SK-N-SH (cell line): ENCODE data around the gene CDH7. TPM values are rescaled to one million over a fixed set of nuclear protein-coding genes. Genes with fewer than 3 reads are reported as not detected.

Experiments used
- CTCF ChIA-PET: fragments of 300-600, 350-600 bp; formaldehyde crosslinking; extraction: SDS; loops from one replicate; lab custom pipeline; 2021; lab: Yijun Ruan, JAX
- POLR2A ChIA-PET: fragments of 350-600 bp; sonication (Branson Sonifier 250); formaldehyde crosslinking; extraction: SDS; loops from one replicate; lab custom pipeline; 2020; ENCODE audit warnings: antibody characterized with exemption, inconsistent platforms; lab: Yijun Ruan, JAX
- DNase-seq: peaks from one replicate; pipeline ENCODE4 v3.0.0; 2012
- H2AFZ ChIP-seq: fragments of 200-600 bp; sonication (generic); 2 replicates; pipeline ENCODE4 v1.8.1; 2016; ENCODE audit warnings: antibody characterized with exemption, mild to moderate bottlenecking, low read depth
- H3F3A ChIP-seq: fragments of 200-600 bp; sonication (generic); replicated peaks from 2 replicates; pipeline ENCODE3; 2016; ENCODE audit warnings: antibody characterized with exemption, mild to moderate bottlenecking; ENCODE audit not compliant: insufficient read depth
- H3K27ac ChIP-seq, 2 experiments: fragments of 200-500 bp in 1 of 2; fragments of 200-600 bp in 1 of 2; sonication (Bioruptor generic) in 1 of 2; sonication (generic), shearing (Covaris generic) in 1 of 2; 2 replicates each; pipeline versions ENCODE4 v1.5.1 to v1.6.1; 2014 to 2016; ENCODE audit warnings: low read depth in 2 of 2, inconsistent platforms in 1 of 2, low read length in 1 of 2, mild to moderate bottlenecking in 1 of 2, mixed read lengths in 1 of 2
- H3K27me3 ChIP-seq: fragments of 200-600 bp; sonication (generic), shearing (Covaris generic); 2 replicates; pipeline ENCODE4 v1.6.1; 2016; ENCODE audit warnings: mixed run types; ENCODE audit not compliant: insufficient read depth
- H3K36me3 ChIP-seq, 2 experiments: fragments of 200-500 bp in 1 of 2; fragments of 200-600 bp in 1 of 2; sonication (Bioruptor generic) in 1 of 2; sonication (generic) in 1 of 2; replicated peaks in 1 of 2; 2 replicates each; pipeline versions ENCODE3 to v1.5.1; 2014 to 2016; ENCODE audit warnings: low read length in 1 of 2, mild to moderate bottlenecking in 1 of 2; ENCODE audit not compliant: insufficient read depth in 2 of 2, control insufficient read depth in 1 of 2
- H3K4me1 ChIP-seq, 2 experiments: fragments of 200-500 bp in 1 of 2; fragments of 200-600 bp in 1 of 2; sonication (Bioruptor generic) in 1 of 2; sonication (generic), shearing (Covaris generic) in 1 of 2; 2 replicates each; pipeline versions ENCODE4 v1.5.1 to v1.6.1; 2014 to 2016; ENCODE audit warnings: low read depth in 1 of 2, low read length in 1 of 2, mixed run types in 1 of 2; ENCODE audit not compliant: insufficient read depth in 2 of 2, control insufficient read depth in 1 of 2
- H3K4me2 ChIP-seq: fragments of 200-600 bp; sonication (generic), shearing (Covaris generic); 2 replicates; pipeline ENCODE4 v1.6.1; 2017; ENCODE audit warnings: mixed run types
- H3K4me3 ChIP-seq, 2 experiments: fragments of 200-500 bp in 1 of 2; fragments of 200-600 bp in 1 of 2; sonication (Bioruptor generic) in 1 of 2; sonication (generic), shearing (Covaris generic) in 1 of 2; 2 replicates each; pipeline versions ENCODE4 v1.5.1 to v1.8.1; 2014 to 2016; ENCODE audit warnings: low read depth in 2 of 2, inconsistent platforms in 1 of 2, low read length in 1 of 2, mild to moderate bottlenecking in 1 of 2, mixed read lengths in 1 of 2, moderate library complexity in 1 of 2
- H3K79me2 ChIP-seq: fragments of 200-600 bp; sonication (generic); 2 replicates; pipeline ENCODE4 v1.8.1; 2017; ENCODE audit warnings: mild to moderate bottlenecking; ENCODE audit not compliant: insufficient read depth
- H3K9ac ChIP-seq: fragments of 200-600 bp; sonication (generic); 2 replicates; pipeline ENCODE4 v1.6.1; 2017; ENCODE audit warnings: mixed run types
- H3K9me2 ChIP-seq: fragments of 200-600 bp; sonication (generic); 2 replicates; pipeline ENCODE4 v1.6.1; 2017; ENCODE audit warnings: mixed run types
- H3K9me3 ChIP-seq: fragments of 200-600 bp; sonication (generic); 2 replicates; pipeline ENCODE4 v1.6.1; 2017; ENCODE audit warnings: mixed run types, mild to moderate bottlenecking, moderate library complexity
- H4K20me1 ChIP-seq: fragments of 200-600 bp; sonication (generic); 2 replicates; pipeline ENCODE4 v1.6.1; 2017; ENCODE audit warnings: mild to moderate bottlenecking, mixed run types; ENCODE audit not compliant: insufficient read depth
- ELF1 ChIP-seq: IDR thresholded peaks from 2 replicates; pipeline ENCODE4 v1.4.0; 2012
- EZH2phosphoT487 ChIP-seq: fragments of 200-600 bp; sonication (generic); IDR thresholded peaks from 2 replicates; pipeline ENCODE4 v1.6.1; 2017; ENCODE audit warnings: low read depth, mixed run types, mild to moderate bottlenecking, antibody characterized with exemption, moderate library complexity, borderline replicate concordance
- FOXJ3 ChIP-seq: sonication (generic); formaldehyde crosslinking; IDR thresholded peaks from 2 replicates; pipeline ENCODE4 v1.5.1; 2020; ENCODE audit warnings: mild to moderate bottlenecking, missing genetic modification reagents
- GABPA ChIP-seq: IDR thresholded peaks from 2 replicates; pipeline ENCODE4 v1.4.0; 2012; ENCODE audit warnings: low read depth, mild to moderate bottlenecking
- GATA2 ChIP-seq: sonication (generic); formaldehyde crosslinking; IDR thresholded peaks from 2 replicates; pipeline ENCODE4 v1.5.0; 2020; ENCODE audit warnings: mild to moderate bottlenecking, missing genetic modification reagents
- IRF3 ChIP-seq: fragments of 150-350 bp; IDR thresholded peaks from 2 replicates; pipeline ENCODE4 v1.6.1; 2016; ENCODE audit warnings: mild to moderate bottlenecking, low read depth, low read length
- JUND ChIP-seq: IDR thresholded peaks from 2 replicates; pipeline ENCODE4 v1.4.0; 2012
- MEF2A ChIP-seq: IDR thresholded peaks from 2 replicates; pipeline ENCODE4 v1.4.0; 2012; ENCODE audit warnings: low read depth, borderline replicate concordance
- MXI1 ChIP-seq: IDR thresholded peaks from 2 replicates; pipeline ENCODE4 v1.6.1; 2012; ENCODE audit warnings: mild to moderate bottlenecking, low read depth, low read length, improper control_type of control experiment
- NRF1 ChIP-seq: IDR thresholded peaks from 2 replicates; pipeline ENCODE4 v1.6.1; 2012; ENCODE audit warnings: low read depth, mild to moderate bottlenecking, low read length
- POLR2AphosphoS5 ChIP-seq: IDR thresholded peaks from 2 replicates; pipeline ENCODE4 v1.6.1; 2012; ENCODE audit warnings: low read depth, low read length
- REST ChIP-seq: IDR thresholded peaks from 2 replicates; pipeline ENCODE4 v1.6.1; 2012; ENCODE audit warnings: mild to moderate bottlenecking, low read depth, low read length, moderate library complexity
- RFX5 ChIP-seq: IDR thresholded peaks from 2 replicates; pipeline ENCODE4 v1.6.1; 2012; ENCODE audit warnings: mild to moderate bottlenecking, improper control_type of control experiment, low read length
- SIN3A ChIP-seq: IDR thresholded peaks from 2 replicates; pipeline ENCODE4 v1.6.1; 2012; ENCODE audit warnings: low read depth, mild to moderate bottlenecking, low read length, moderate library complexity, borderline replicate concordance
- SMC3 ChIP-seq: IDR thresholded peaks from 2 replicates; pipeline ENCODE4 v1.6.1; 2012; ENCODE audit warnings: low read depth, low read length, improper control_type of control experiment
- TAF1 ChIP-seq: IDR thresholded peaks from 2 replicates; pipeline ENCODE4 v1.6.1; 2012; ENCODE audit warnings: low read depth, mild to moderate bottlenecking, low read length, moderate library complexity, borderline replicate concordance
- TCF12 ChIP-seq: IDR thresholded peaks from 2 replicates; pipeline ENCODE4 v1.4.0; 2012
- TEAD4 ChIP-seq: IDR thresholded peaks from 2 replicates; pipeline ENCODE4 v1.4.0; 2012; ENCODE audit warnings: mild to moderate bottlenecking, borderline replicate concordance; ENCODE audit not compliant: insufficient read depth
- YY1 ChIP-seq: IDR thresholded peaks from 2 replicates; pipeline ENCODE4 v1.4.0; 2012; ENCODE audit warnings: low read depth, mild to moderate bottlenecking
- WGBS: methylation state at CpG from one replicate; pipeline ENCODE4 v1.1.6; 2017; ENCODE audit warnings: low lambda C conversion rate; 5-methylcytosine and 5-hydroxymethylcytosine counted together
- polyA plus RNA-seq, 3 experiments: library from polyadenylated mRNA; depleted of rRNA; stranded (reverse); fragments of >200 nt; gene quantifications; 2 replicates each; pipeline ENCODE4 v1.2.3, GENCODE V29; 2012

Gene CDH7
- polyA plus RNA-seq, 1 of the 3 experiments (the other 2 are of a cell fraction), result not detected

GRCh38 chr18:65859075-65859474, 108.3 kb downstream of the CDH7 start:
- no peak overlapping the region for H3K4me2 ChIP-seq
- no peaks in the 10 kb centered on the region for H3K4me1 ChIP-seq
- no peak overlapping the region for H3K27ac ChIP-seq
- H2AFZ ChIP-seq, result no peak overlapping the region
- no peak overlapping the region for H3K9ac ChIP-seq
- WGBS, result 29% methylated on average over 3 of the region's 3 CpGs
- no peak for DNase-seq
- H3K36me3 ChIP-seq, result no peaks in the 10 kb centered on the region
- H3K79me2 ChIP-seq, result no peaks in the 10 kb centered on the region
- H3F3A ChIP-seq, result no peaks in the 10 kb centered on the region
- no peak overlapping the region for H3K4me3 ChIP-seq
- no peaks in the 10 kb centered on the region for H3K9me2 ChIP-seq
- H4K20me1 ChIP-seq, result no peaks in the 10 kb centered on the region
- CTCF ChIA-PET, result interaction anchor here (1.2 kb wide), 2 partner anchors 28 to 133 kb away, joined by 4 read pairs; no protein-coding TSS in a partner anchor
- POLR2A ChIA-PET, result no interaction called here
- no peaks in the 10 kb centered on the region for H3K9me3 ChIP-seq
- TF ChIP-seq FOXJ3 (CRISPR knock-in tag), result no peak
- no peak for TF ChIP-seq IRF3
- no peak for TF ChIP-seq TAF1
- TF ChIP-seq EZH2phosphoT487, result no peak
- no peaks in the 10 kb centered on the region for H3K27me3 ChIP-seq

GRCh38 chr18:65869527-65869926, 118.7 kb downstream of the CDH7 start:
- CTCF ChIA-PET, result no interaction called here
- Histone ChIP-seq H3K4me3 (no peak overlapping the region), H3K4me2 (no peak overlapping the region), H3K4me1 (no peaks in the 10 kb centered on the region), H3K9ac (no peak overlapping the region), H4K20me1 (no peaks in the 10 kb centered on the region), H3F3A (no peaks in the 10 kb centered on the region), H3K79me2 (no peaks in the 10 kb centered on the region), H3K27ac (no peak overlapping the region), H3K36me3 (no peaks in the 10 kb centered on the region), H3K9me3 (no peaks in the 10 kb centered on the region), H2AFZ (no peak overlapping the region), H3K27me3 (no peaks in the 10 kb centered on the region), H3K9me2 (no peaks in the 10 kb centered on the region)
- DNase-seq, result no peak
- WGBS, result 3% methylated on average over 2 of the region's 3 CpGs
- POLR2A ChIA-PET, result no interaction called here
- TF ChIP-seq EZH2phosphoT487 (no peak), TAF1 (no peak), SMC3 (no peak), GABPA (no peak), TCF12 (no peak), POLR2AphosphoS5 (no peak), ELF1 (no peak), YY1 (no peak), NRF1 (no peak), RFX5 (no peak), MXI1 (no peak), REST (no peak), TEAD4 (no peak), SIN3A (no peak), MEF2A (no peak), GATA2 (CRISPR knock-in tag) (no peak), JUND (no peak)
